HepG2 (cell line): ENCODE measurements around the gene PATZ1. TPM values are rescaled to one million over a fixed set of nuclear protein-coding genes. Genes with fewer than 3 reads are reported as not detected.

ENCODE experiments used
- HNRNPK ChIP-seq: fragments of 200-400 bp; formaldehyde crosslinking; IDR thresholded peaks from 2 replicates; pipeline ENCODE4 v1.6.1; 2018; ENCODE audit warnings: low read length, low read depth, moderate library complexity, mild to moderate bottlenecking; ENCODE audit not compliant: poor library complexity, severe bottlenecking
- HOXA9 ChIP-seq: sonication (generic); formaldehyde crosslinking; IDR thresholded peaks from 2 replicates; pipeline ENCODE4 v1.8.1; 2022; ENCODE audit warnings: missing genetic modification reagents, mild to moderate bottlenecking, moderate library complexity, borderline replicate concordance
- MAZ ChIP-seq, 2 experiments: sonication (generic) in 1 of 2; formaldehyde crosslinking in 1 of 2; IDR thresholded peaks; 2 replicates each; pipeline versions ENCODE4 v1.5.0 to v1.6.1; 2012 to 2020; ENCODE audit warnings: low read depth in 2 of 2, mild to moderate bottlenecking in 2 of 2, borderline replicate concordance in 1 of 2, improper control_type of control experiment in 1 of 2, low read length in 1 of 2, missing genetic modification reagents in 1 of 2, moderate library complexity in 1 of 2
- MED8 ChIP-seq: sonication (generic); formaldehyde crosslinking; IDR thresholded peaks from 2 replicates; pipeline ENCODE4 v1.8.1; 2023; ENCODE audit warnings: mild to moderate bottlenecking, missing genetic modification reagents; ENCODE audit not compliant: insufficient replicate concordance
- NR2F6 ChIP-seq, 2 experiments: IDR thresholded peaks; 2 replicates each; pipeline ENCODE4 v1.6.1; 2016; ENCODE audit warnings: antibody characterized with exemption in 1 of 2, mild to moderate bottlenecking in 1 of 2
- PCBP1 ChIP-seq: fragments of 200-400 bp; formaldehyde crosslinking; IDR thresholded peaks from 2 replicates; pipeline ENCODE4 v1.6.1; 2017; ENCODE audit warnings: mild to moderate bottlenecking, low read depth, low read length, borderline replicate concordance
- RBM39 ChIP-seq: fragments of 200-400 bp; formaldehyde crosslinking; IDR thresholded peaks from one replicate; pipeline ENCODE4 v1.6.1; 2018; ENCODE audit warnings: antibody characterized with exemption, mild to moderate bottlenecking, low read depth, low read length; ENCODE audit not compliant: poor library complexity, severe bottlenecking
- SRSF1 ChIP-seq: fragments of 200-400 bp; formaldehyde crosslinking; optimal IDR thresholded peaks from 2 replicates; pipeline ENCODE3; 2017; ENCODE audit warnings: mild to moderate bottlenecking, low read depth, low read length, moderate library complexity
- TBP ChIP-seq: sonication (generic); formaldehyde crosslinking; IDR thresholded peaks from 2 replicates; pipeline ENCODE4 v1.5.0; 2020; ENCODE audit warnings: missing genetic modification reagents
- ZNF3 ChIP-seq: IDR thresholded peaks from 2 replicates; pipeline ENCODE4 v1.7.0; 2017; ENCODE audit warnings: inconsistent platforms
- ZNF335 ChIP-seq: sonication (generic); formaldehyde crosslinking; IDR thresholded peaks from 2 replicates; pipeline ENCODE4 v1.4.0; 2020; ENCODE audit warnings: missing genetic modification reagents
- ZNF432 ChIP-seq: sonication (generic); formaldehyde crosslinking; IDR thresholded peaks from 2 replicates; pipeline ENCODE4 v1.5.0; 2020; ENCODE audit warnings: missing genetic modification reagents, mild to moderate bottlenecking, borderline replicate concordance
- ZNF460 ChIP-seq: sonication (generic); formaldehyde crosslinking; IDR thresholded peaks from 2 replicates; pipeline ENCODE4 v1.5.1; 2020; ENCODE audit warnings: missing genetic modification reagents, mild to moderate bottlenecking, borderline replicate concordance
- ZNF549 ChIP-seq: sonication (generic); formaldehyde crosslinking; IDR thresholded peaks from 2 replicates; pipeline ENCODE4 v1.5.0; 2020; ENCODE audit warnings: missing genetic modification reagents
- ZNF605 ChIP-seq: sonication (generic); formaldehyde crosslinking; IDR thresholded peaks from 2 replicates; pipeline ENCODE4 v1.8.0; 2022; ENCODE audit warnings: mild to moderate bottlenecking, missing genetic modification reagents
- ZNF607 ChIP-seq: sonication (generic); formaldehyde crosslinking; IDR thresholded peaks from 2 replicates; pipeline ENCODE4 v1.5.1; 2020; ENCODE audit warnings: missing genetic modification reagents, mild to moderate bottlenecking, borderline replicate concordance
- polyA plus RNA-seq, 8 experiments: library from polyadenylated mRNA; depleted of rRNA in 3 of 8; stranded (reverse) in 7 of 8; unstranded in 1 of 8; fragments of >200 nt; fragmentation: Illumina TruSeq in 4 of 8; extraction: Trizol in 4 of 8; gene quantifications; 2 replicates each; pipeline versions ENCODE4 v1.2.1 to v1.2.3, GENCODE V29; 2011 to 2016; ENCODE audit warnings: low read depth in 4 of 8, missing spikeins in 1 of 8, mixed read lengths in 1 of 8; ENCODE audit not compliant: insufficient read depth in 1 of 8
- total RNA-seq, 5 experiments: library from RNA; depleted of rRNA; stranded (reverse); fragments of >200 nt; fragmentation: Illumina TruSeq; extraction: Trizol; gene quantifications; 2 replicates each; pipeline ENCODE4 v1.2.3, GENCODE V29; 2016; ENCODE audit warnings: low read depth in 1 of 5
- TF ChIP-seq, protein P1 (sequence below): sonication (generic); formaldehyde crosslinking; IDR thresholded peaks from 2 replicates; pipeline ENCODE4 v1.8.1; 2023; ENCODE audit warnings: mild to moderate bottlenecking, moderate library complexity, missing genetic modification reagents
- TF ChIP-seq, protein P2 (sequence below): IDR thresholded peaks from 2 replicates; pipeline ENCODE4 v1.6.1; 2016; ENCODE audit warnings: low read depth, borderline replicate concordance
- TF ChIP-seq, protein P3 (sequence below): sonication (generic); formaldehyde crosslinking; IDR thresholded peaks from 2 replicates; pipeline ENCODE4 v1.8.1; 2023; ENCODE audit warnings: missing genetic modification reagents, inconsistent platforms, borderline replicate concordance
- TF ChIP-seq, protein P4 (sequence below), 2 experiments: sonication (generic) in 1 of 2; formaldehyde crosslinking in 1 of 2; IDR thresholded peaks; 2 replicates each; pipeline versions ENCODE4 v1.5.1 to v1.6.1; 2011 to 2020; ENCODE audit warnings: borderline replicate concordance in 1 of 2, low read depth in 1 of 2, low read length in 1 of 2, mild to moderate bottlenecking in 1 of 2, missing genetic modification reagents in 1 of 2, moderate library complexity in 1 of 2
- TF ChIP-seq, protein P5 (sequence below): sonication (generic); formaldehyde crosslinking; IDR thresholded peaks from 2 replicates; pipeline ENCODE4 v1.5.0; 2020; ENCODE audit warnings: mild to moderate bottlenecking, missing genetic modification reagents, borderline replicate concordance

Gene PATZ1
- total and polyA plus RNA-seq, 2 of the 13 experiments (the other 11 are each of a cell fraction or from before 2014, with no cell fraction given): 24.9 to 30.5 TPM

DNA sequence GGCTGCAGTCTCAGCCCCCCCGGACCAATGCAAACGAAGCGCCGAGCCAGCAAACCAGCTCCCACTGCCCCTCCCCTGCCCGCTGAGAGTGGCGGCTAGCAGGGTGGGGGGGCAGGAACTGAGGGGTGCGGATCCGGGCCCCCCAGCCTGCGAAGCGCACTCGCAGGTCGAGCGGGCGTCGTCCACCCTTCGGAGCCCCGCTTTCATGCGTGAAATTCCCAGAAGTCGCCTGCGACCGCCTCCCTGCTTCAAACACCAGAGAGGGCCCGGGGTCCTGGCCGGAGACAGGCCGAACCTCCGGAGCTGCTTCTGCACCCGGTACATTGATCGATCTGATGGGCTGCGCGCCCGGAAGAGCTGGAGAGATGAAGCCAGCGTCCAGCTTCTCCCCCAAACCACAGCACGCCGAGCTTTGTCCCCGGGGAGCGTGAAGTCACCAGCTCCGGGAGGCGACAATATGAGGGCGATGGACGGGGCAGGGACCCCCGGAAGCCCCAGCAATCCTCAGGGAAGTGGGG is 646 bp upstream of the PATZ1 start (continued):
- TF ChIP-seq, protein P1, sequence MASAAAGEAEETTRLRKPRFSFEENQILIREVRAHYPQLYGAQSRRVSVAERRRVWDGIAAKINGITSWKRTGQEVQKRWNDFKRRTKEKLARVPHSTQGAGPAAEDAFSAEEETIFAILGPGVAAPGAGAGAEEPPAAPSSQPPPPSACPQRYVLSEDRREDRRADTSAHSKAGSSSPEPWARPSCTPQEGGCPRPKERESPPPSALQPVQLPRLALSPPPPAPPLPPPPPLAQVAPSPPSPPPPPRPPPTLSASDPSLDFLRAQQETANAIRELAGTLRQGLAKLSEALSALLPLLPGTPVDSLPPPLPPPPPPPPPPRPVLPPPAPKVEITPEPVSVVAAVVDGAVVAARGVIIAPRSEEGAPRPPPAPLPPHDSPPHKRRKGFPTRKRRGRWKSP (CRISPR knock-in tag): peak; percentile 65
- TF ChIP-seq HNRNPK (peak; percentile 10), NR2F6 (IDR thresholded peaks at IDR 0.05) (no peak), NR2F6 (CRISPR knock-in tag; IDR thresholded peaks at IDR 0.05) (no peak), MED8 (peak; percentile 57), TBP (no peak), ZNF335 (CRISPR knock-in tag) (no peak), ZNF460 (no peak; the same call in 1 of the 2 replicates), ZNF605 (no peak), MAZ (IDR thresholded peaks at IDR 0.05; ENCODE audit: borderline replicate concordance, low read depth, low read length) (no peak), MAZ (CRISPR knock-in tag; IDR thresholded peaks at IDR 0.05; ENCODE audit: low read depth) (peak; percentile 66; the same call in 1 of the 2 replicates), ZNF432 (CRISPR knock-in tag) (peak; percentile 85; the same call in 1 of the 2 replicates), ZNF607 (peak; percentile 76), PCBP1 (peak; percentile 74; the same call in 1 of the 2 replicates), SRSF1 (peak; percentile 99), RBM39 (peak; percentile 63), ZNF3 (CRISPR knock-in tag) (no peak), ZNF549 (CRISPR knock-in tag) (no peak), HOXA9 (CRISPR knock-in tag) (no peak)
- TF ChIP-seq, protein P2, sequence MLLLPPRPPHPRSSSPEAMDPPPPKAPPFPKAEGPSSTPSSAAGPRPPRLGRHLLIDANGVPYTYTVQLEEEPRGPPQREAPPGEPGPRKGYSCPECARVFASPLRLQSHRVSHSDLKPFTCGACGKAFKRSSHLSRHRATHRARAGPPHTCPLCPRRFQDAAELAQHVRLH (CRISPR knock-in tag): no peak
- TF ChIP-seq, protein P3, sequence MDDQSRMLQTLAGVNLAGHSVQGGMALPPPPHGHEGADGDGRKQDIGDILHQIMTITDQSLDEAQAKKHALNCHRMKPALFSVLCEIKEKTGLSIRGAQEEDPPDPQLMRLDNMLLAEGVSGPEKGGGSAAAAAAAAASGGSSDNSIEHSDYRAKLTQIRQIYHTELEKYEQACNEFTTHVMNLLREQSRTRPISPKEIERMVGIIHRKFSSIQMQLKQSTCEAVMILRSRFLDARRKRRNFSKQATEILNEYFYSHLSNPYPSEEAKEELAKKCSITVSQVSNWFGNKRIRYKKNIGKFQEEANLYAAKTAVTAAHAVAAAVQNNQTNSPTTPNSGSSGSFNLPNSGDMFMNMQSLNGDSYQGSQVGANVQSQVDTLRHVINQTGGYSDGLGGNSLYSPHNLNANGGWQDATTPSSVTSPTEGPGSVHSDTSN (CRISPR knock-in tag): 0 out of 2 replicates have a peak, but pooled peaks have one; percentile 55
- TF ChIP-seq, protein P4, sequence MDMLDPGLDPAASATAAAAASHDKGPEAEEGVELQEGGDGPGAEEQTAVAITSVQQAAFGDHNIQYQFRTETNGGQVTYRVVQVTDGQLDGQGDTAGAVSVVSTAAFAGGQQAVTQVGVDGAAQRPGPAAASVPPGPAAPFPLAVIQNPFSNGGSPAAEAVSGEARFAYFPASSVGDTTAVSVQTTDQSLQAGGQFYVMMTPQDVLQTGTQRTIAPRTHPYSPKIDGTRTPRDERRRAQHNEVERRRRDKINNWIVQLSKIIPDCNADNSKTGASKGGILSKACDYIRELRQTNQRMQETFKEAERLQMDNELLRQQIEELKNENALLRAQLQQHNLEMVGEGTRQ (IDR thresholded peaks at IDR 0.05; ENCODE audit: low read depth, low read length): no peak
- TF ChIP-seq, protein P4 (CRISPR knock-in tag; IDR thresholded peaks at IDR 0.05; ENCODE audit: borderline replicate concordance): no peak
- TF ChIP-seq, protein P5, sequence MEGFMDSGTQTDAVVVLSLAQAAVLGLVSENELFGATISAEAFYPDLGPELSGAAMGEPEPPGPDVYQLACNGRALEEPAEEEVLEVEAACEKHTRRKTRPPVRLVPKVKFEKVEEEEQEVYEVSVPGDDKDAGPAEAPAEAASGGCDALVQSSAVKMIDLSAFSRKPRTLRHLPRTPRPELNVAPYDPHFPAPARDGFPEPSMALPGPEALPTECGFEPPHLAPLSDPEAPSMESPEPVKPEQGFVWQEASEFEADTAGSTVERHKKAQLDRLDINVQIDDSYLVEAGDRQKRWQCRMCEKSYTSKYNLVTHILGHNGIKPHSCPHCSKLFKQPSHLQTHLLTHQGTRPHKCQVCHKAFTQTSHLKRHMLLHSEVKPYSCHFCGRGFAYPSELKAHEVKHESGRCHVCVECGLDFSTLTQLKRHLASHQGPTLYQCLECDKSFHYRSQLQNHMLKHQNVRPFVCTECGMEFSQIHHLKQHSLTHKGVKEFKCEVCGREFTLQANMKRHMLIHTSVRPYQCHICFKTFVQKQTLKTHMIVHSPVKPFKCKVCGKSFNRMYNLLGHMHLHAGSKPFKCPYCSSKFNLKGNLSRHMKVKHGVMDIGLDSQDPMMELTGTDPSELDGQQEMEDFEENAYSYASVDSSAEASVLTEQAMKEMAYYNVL (CRISPR knock-in tag): peak; percentile 46
